A673 (cell line): ENCODE data around the gene CHRM5.

ENCODE experiments used
- CTCF ChIP-seq: fragments of 300-800, 200-600 bp; sonication (generic); conservative IDR thresholded peaks from 2 replicates; pipeline ENCODE4 v1.5.1; 2017; ENCODE audit warnings: low read depth, mild to moderate bottlenecking, antibody characterized with exemption, low read length, moderate library complexity, mixed read lengths
- EZH2 ChIP-seq: fragments of 200-600 bp; sonication (generic); IDR thresholded peaks from 2 replicates; pipeline ENCODE4 v1.6.1; 2017; ENCODE audit warnings: borderline replicate concordance, low read depth, mild to moderate bottlenecking, mixed read lengths, antibody characterized with exemption, low read length; ENCODE audit not compliant: poor library complexity, severe bottlenecking

GRCh38 chr15:33988384-33988783 lies 20.1 kb downstream of the CHRM5 start:
- TF ChIP-seq CTCF (no peak), EZH2 (no peak)
